Mucosa of stomach (tissue), 1 donor: ENCODE data around the gene GFPT1.

Experiments
- H3K27me3 ChIP-seq: one replicate; pipeline ENCODE4 v1.7.0; 2013; ENCODE audit warnings: mild to moderate bottlenecking, low read length; ENCODE audit not compliant: control insufficient read depth, insufficient read depth
- H3K36me3 ChIP-seq: one replicate; pipeline ENCODE4 v1.7.0; 2013; ENCODE audit warnings: low read length; ENCODE audit not compliant: control insufficient read depth, insufficient read depth
- H3K4me1 ChIP-seq: one replicate; pipeline ENCODE4 v1.7.0; 2013; ENCODE audit warnings: mild to moderate bottlenecking, low read length; ENCODE audit not compliant: control insufficient read depth, insufficient read depth
- H3K4me3 ChIP-seq: one replicate; pipeline ENCODE4 v1.7.0; 2013; ENCODE audit warnings: low read length
- H3K9ac ChIP-seq: one replicate; pipeline ENCODE4 v1.7.0; 2013; ENCODE audit warnings: mild to moderate bottlenecking, low read length, moderate library complexity
- H3K9me3 ChIP-seq: one replicate; pipeline ENCODE4 v1.7.0; 2013; ENCODE audit warnings: mild to moderate bottlenecking, low read length, moderate library complexity; ENCODE audit not compliant: control insufficient read depth
- donor health status: Pancreatic carcinoma.

The GFPT1 gene

GRCh38 chr2:69298261-69298660 is 88.8 kb downstream of the GFPT1 start:
- no peak overlapping the region for H3K9ac ChIP-seq
- no peaks in the 10 kb centered on the region for H3K36me3 ChIP-seq
- no peaks in the 10 kb centered on the region for H3K9me3 ChIP-seq
- H3K27me3 ChIP-seq, result no peaks in the 10 kb centered on the region
- no peaks in the 10 kb centered on the region for H3K4me1 ChIP-seq
- H3K4me3 ChIP-seq, result no peak overlapping the region

GRCh38 chr2:69297216-69297615 is 89.8 kb downstream of the GFPT1 start:
- no peaks in the 10 kb centered on the region for H3K36me3 ChIP-seq
- no peaks in the 10 kb centered on the region for H3K27me3 ChIP-seq
- H3K9ac ChIP-seq, result no peak overlapping the region
- H3K4me1 ChIP-seq, result no peaks in the 10 kb centered on the region
- H3K9me3 ChIP-seq, result no peaks in the 10 kb centered on the region
- no peak overlapping the region for H3K4me3 ChIP-seq

GRCh38 chr2:69296421-69296820 is 90.6 kb downstream of the GFPT1 start:
- no peaks in the 10 kb centered on the region for H3K27me3 ChIP-seq

GRCh38 chr2:69292256-69292655 is 94.8 kb downstream of the GFPT1 start:
- H3K4me3 ChIP-seq, result no peak overlapping the region
- no peaks in the 10 kb centered on the region for H3K9me3 ChIP-seq
- peaks cover 9% of the 10 kb centered on the region for H3K4me1 ChIP-seq
- H3K9ac ChIP-seq, result no peak overlapping the region
- H3K27me3 ChIP-seq, result no peaks in the 10 kb centered on the region
- H3K36me3 ChIP-seq, result no peaks in the 10 kb centered on the region

More at GRCh38 chr2:69296421-69296820, 90.6 kb downstream of the GFPT1 start:
- Histone ChIP-seq H3K9ac (no peak overlapping the region), H3K4me3 (no peak overlapping the region), H3K36me3 (no peaks in the 10 kb centered on the region), H3K4me1 (peaks cover 3% of the 10 kb centered on the region), H3K9me3 (no peaks in the 10 kb centered on the region)

GRCh38 chr2:69291721-69292120 is 95.3 kb downstream of the GFPT1 start:
- Histone ChIP-seq H3K36me3 (no peaks in the 10 kb centered on the region), H3K27me3 (no peaks in the 10 kb centered on the region), H3K9me3 (no peaks in the 10 kb centered on the region), H3K4me3 (no peak overlapping the region), H3K9ac (no peak overlapping the region), H3K4me1 (peaks cover 9% of the 10 kb centered on the region)

GRCh38 chr2:69291004-69291650 is 95.9 kb downstream of the GFPT1 start:
- Histone ChIP-seq H3K9me3 (no peaks in the 10 kb centered on the region), H3K36me3 (no peaks in the 10 kb centered on the region), H3K4me3 (no peak overlapping the region), H3K9ac (no peak overlapping the region), H3K4me1 (peaks cover 9% of the 10 kb centered on the region), H3K27me3 (no peaks in the 10 kb centered on the region)

- H3K27me3 ChIP-seq, result no peaks in the 10 kb centered on the region
- no peak overlapping the region for H3K9ac ChIP-seq
- peaks cover 9% of the 10 kb centered on the region for H3K4me1 ChIP-seq
- no peak overlapping the region for H3K4me3 ChIP-seq
- no peaks in the 10 kb centered on the region for H3K36me3 ChIP-seq
- no peaks in the 10 kb centered on the region for H3K9me3 ChIP-seq
These were observed 98.6 kb downstream of the GFPT1 start for GRCh38 chr2:69288429-69288828.

GRCh38 chr2:69287544-69287943 is 99.5 kb downstream of the GFPT1 start:
- H3K4me1 ChIP-seq, result peaks cover 9% of the 10 kb centered on the region
- no peaks in the 10 kb centered on the region for H3K27me3 ChIP-seq
- no peak overlapping the region for H3K4me3 ChIP-seq
- no peak overlapping the region for H3K9ac ChIP-seq
- no peaks in the 10 kb centered on the region for H3K9me3 ChIP-seq
- no peaks in the 10 kb centered on the region for H3K36me3 ChIP-seq

GRCh38 chr2:69285379-69285894 is 101.6 kb downstream of the GFPT1 start:
- Histone ChIP-seq H3K9ac (no peak overlapping the region), H3K36me3 (no peaks in the 10 kb centered on the region), H3K4me1 (no peaks in the 10 kb centered on the region), H3K27me3 (no peaks in the 10 kb centered on the region), H3K9me3 (no peaks in the 10 kb centered on the region), H3K4me3 (no peak overlapping the region)

GRCh38 chr2:69280796-69281412 is 106.1 kb downstream of the GFPT1 start:
- H3K36me3 ChIP-seq, result no peaks in the 10 kb centered on the region
- H3K9ac ChIP-seq, result no peak overlapping the region
- no peaks in the 10 kb centered on the region for H3K4me1 ChIP-seq
- no peaks in the 10 kb centered on the region for H3K9me3 ChIP-seq
- H3K27me3 ChIP-seq, result no peaks in the 10 kb centered on the region
- no peak overlapping the region for H3K4me3 ChIP-seq

GRCh38 chr2:69279931-69280681 is 106.9 kb downstream of the GFPT1 start:
- Histone ChIP-seq H3K27me3 (no peaks in the 10 kb centered on the region), H3K36me3 (no peaks in the 10 kb centered on the region), H3K9me3 (no peaks in the 10 kb centered on the region), H3K4me1 (no peaks in the 10 kb centered on the region), H3K9ac (no peak overlapping the region), H3K4me3 (no peak overlapping the region)

- Histone ChIP-seq H3K4me1 (no peaks in the 10 kb centered on the region), H3K9ac (no peak overlapping the region), H3K9me3 (no peaks in the 10 kb centered on the region), H3K36me3 (no peaks in the 10 kb centered on the region), H3K4me3 (no peak overlapping the region), H3K27me3 (no peaks in the 10 kb centered on the region)
These were observed 107.8 kb downstream of the GFPT1 start for GRCh38 chr2:69279211-69279610.
